GM19438 (cell line): Measurements from ENCODE around the gene TECPR2.

Source experiments
- ATAC-seq: cut with Tn5 transposase; IDR thresholded peaks from one replicate; pipeline ENCODE4 v1.9.1; 2021; ENCODE audit warnings: low read depth; ENCODE audit not compliant: unreplicated experiment

Gene TECPR2

DNA sequence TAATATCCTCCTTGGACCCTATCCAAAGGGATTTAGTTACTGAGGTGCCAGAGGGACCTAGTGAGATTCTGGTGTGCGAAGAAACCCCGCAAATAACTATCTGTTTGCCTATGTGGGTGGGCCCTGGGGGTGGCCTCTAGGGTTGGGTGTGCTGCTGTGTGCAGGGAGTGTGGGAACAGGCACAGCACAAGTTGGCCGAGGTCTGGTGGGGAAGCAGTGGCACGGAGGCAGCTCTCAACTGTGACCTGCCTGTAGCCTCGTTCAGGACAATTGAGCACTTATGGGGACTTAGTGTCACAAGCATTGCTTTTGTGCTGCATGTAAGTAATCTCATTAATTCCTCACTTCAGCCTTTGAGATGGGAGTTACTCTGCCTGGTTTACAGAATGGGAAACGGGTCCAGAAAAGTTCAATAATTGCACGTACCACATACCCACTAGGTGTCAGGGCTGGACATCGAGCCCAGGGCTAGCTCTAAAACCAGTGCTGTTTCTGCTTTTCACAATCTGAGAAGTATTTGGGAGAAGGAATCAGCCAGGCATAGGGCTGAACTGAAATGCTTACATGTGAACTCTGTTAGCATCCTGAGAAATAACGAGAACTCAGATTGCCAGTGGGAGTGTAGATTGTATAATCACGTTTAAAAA, 58.8 kb downstream of the TECPR2 start:
- ATAC-seq = no peak

DNA sequence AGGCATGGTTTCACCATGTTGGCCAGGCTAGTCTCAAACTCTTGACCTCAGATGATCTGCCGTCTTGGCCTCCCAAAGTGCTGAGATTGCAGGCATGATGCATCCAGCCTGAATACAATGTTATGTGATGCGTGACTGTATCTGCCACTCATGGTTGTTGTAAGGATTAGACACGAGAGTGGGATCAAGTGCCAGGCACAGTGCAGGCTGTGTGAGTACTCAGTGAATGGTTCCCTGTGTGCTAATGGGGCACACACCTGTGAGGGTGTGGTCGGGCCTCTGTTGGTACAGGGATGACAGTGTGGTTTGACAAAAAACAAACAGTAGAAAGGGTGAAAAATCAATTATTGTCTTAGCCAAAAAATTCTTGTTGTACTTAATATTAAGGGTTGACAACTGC, 61.8 kb downstream of the TECPR2 start:
- no peak for ATAC-seq

DNA sequence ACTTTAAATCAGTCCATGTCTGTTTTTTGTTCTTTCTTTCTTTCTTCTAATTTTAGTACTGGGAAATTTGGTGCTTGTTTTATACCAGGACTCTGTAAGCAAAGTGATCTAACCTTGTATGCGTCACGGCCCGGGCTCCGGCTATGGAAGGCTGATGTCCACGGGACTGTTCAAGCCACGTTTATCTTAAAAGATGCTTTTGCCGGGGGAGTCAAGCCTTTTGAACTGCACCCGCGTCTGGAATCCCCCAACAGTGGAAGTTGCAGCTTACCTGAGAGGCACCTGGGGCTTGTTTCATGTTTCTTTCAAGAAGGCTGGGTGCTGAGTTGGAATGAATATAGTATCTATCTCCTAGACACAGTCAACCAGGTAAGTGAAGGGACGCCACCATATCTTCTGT, 62.2 kb downstream of the TECPR2 start:
- no peak for ATAC-seq

DNA sequence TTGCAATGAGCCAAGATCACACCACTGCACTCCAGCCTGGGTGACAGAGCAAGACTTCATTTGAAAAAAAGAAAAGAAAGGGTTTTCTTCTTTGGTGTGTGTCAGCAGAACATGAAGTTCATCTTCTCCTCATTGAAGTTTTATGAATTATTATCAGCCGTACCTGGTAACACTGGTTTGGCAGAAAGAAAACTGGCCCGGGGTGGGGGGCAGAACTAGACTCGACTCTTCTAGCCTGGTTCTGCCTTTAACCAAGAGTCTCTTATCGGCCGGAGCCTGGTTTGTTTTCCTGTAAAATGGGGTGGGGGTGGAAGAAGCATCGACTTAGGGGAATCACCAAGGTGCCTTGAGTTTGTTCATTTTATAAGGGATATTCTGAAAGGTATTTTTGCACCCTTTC, 64.1 kb downstream of the TECPR2 start:
- ATAC-seq = no peak

DNA sequence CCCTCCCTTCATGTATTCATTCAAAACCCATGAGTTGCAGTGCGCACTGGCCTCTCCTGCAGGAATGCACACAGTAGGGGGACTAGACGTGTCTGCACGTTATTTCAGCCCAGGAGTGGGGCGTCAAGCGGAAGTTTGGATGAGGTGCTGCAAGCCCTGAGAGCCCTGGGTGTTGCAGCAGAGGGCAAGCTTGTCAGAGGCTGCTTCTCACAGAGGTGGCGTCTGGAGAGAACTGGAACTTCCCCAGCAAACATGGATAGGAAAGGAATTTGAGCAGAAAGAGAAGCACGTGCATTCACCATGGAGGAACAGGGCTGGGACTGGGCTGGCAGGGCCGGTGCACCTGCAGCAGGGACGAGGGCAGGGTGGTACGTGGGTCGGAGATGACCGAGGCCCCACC, 64.9 kb downstream of the TECPR2 start:
- ATAC-seq = no peak

DNA sequence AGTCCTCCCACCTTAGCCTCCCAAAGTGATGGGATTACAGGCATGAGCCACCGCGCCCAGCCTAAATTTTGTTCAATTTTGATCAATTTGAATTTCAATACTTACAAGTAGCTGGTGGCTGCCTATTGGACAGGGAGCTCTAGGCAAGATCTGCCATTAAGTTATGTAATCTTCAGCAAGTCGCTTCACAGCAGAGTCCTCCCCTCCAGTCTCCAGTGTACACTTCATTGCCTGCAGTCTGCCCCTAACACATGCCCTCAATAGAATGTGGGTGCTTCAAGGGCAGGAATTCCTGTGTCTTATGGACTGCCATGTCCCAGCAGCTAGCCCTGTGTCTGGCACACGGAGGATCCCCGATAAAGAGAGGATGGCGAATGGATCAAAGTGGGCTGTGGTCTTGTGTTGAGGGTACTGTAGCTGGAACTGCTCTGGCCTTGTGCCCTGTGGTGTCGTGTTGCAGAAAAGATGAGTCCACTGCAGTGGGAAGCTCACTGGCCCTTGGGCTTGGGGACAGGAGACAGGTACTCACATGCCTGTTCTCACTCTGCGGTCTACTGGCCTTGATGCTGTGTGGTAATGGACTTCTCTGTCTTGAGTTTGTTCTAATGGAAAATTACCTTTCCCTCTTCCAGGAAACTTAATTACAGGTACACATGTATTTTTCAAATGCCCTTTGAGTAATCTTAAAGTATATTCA, 67.6 kb downstream of the TECPR2 start:
- no peak for ATAC-seq

DNA sequence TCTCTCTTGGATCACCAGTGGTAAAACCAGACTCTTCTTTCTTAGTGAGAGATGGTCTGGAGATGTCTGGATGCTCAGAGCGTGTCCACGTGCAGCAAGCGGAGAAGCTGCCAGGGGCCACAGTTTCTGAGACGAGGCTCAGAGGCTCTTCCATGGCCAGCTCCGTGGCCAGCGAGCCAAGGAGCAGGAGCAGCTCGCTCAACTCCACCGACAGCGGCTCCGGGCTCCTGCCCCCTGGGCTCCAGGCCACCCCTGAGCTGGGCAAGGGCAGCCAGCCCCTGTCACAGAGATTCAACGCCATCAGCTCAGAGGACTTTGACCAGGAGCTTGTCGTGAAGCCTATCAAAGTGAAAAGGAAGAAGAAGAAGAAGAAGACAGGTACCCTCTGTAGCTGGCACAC, 69.0 kb downstream of the TECPR2 start:
- ATAC-seq = no peak

DNA sequence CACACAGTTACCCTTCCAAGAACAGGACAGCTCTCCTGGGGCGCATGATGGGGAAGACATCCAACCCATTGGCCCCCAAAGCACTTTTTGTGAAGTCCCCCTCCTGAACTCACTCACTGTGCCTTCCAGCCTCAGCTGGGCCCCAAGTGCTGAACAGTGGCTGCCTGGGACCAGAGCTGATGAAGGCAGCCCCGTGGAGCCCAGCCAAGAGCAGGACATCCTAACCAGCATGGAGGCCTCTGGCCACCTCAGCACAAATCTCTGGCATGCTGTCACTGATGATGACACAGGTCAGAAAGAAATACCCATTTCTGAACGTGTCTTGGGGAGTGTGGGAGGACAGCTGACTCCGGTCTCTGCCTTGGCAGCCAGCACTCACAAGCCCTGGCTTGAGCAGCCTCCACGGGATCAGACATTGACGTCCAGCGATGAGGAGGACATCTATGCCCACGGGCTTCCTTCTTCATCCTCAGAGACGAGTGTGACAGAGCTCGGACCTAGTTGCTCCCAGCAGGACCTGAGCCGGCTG, 72.0 kb downstream of the TECPR2 start:
- ATAC-seq = no peak

DNA sequence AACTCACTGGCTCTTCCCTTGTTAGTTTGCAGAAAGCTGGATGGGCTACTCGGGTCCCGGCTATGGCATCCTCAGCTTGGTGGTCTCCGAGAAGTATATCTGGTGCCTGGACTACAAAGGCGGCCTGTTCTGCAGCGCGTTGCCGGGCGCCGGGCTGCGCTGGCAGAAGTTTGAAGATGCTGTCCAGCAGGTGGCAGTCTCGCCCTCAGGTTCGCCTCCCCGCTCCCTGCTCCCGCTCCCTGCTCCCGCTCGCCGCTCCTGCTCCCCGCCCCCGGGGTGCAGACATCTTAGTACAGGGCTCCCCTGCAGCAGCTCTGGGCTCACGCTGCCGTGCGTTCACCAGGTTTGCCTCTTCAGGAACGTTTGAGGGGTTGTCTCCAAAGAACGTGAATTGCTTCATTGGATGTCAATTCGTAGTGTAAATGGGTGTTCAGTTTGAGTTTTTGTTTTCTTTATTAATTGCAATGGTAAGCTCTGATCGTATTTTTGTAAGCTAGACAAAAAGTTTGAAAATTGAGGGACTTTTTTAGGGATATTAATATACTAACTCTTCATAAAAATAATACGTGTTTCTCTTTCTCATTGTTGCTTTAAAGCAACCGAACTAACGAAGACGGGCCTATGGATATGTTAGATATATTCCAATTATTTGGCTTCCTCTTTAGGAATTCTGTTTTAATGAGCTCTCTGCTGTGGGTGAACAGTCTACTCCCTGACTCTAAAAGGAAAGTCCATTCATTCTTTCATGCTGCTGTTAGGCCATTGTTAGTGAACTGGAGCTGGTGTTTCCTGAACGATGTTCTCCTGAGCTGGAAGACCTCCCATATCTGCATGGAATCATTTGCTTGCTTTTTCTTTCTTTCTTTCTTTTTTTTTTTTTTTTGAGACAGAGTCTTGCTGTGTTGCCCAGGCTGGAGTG, 75.5 kb downstream of the TECPR2 start:
- no peak for ATAC-seq

DNA sequence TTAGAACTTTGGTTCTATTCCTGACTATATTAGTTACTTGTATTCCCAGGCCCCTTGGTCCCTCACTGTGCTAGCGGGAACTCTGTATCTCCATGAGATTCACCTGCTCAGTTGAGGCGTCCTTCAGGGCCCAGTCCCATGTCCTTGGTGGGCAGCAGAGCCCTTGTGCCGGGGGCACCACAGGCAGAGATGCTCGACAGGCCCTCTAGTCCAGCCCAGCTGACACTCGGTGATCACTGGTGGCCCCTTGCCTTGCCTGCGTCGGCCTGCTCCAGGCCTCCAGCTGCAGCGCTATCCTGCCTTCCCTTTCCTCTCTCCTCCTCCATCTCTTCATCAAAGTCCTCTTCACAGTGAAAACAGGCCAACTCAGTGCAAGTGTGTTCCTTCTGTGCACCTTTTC, 76.8 kb downstream of the TECPR2 start:
- no peak for ATAC-seq

DNA sequence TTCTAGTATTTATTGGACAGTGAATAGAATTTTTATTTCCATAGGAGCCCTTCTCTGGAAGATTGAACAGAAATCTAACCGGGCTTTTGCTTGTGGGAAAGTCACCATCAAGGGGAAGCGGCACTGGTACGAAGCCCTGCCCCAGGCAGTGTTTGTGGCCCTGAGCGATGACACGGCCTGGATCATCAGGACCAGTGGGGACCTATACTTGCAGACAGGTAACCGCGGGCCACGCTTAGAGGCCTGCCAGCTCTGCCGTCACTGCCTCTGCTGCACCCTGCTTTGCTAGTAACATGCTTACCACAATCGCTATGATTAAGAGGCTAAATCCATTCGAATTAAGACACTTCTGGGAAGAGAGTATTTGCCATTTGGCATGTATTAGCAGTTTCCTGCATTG, 77.7 kb downstream of the TECPR2 start:
- no peak for ATAC-seq

DNA sequence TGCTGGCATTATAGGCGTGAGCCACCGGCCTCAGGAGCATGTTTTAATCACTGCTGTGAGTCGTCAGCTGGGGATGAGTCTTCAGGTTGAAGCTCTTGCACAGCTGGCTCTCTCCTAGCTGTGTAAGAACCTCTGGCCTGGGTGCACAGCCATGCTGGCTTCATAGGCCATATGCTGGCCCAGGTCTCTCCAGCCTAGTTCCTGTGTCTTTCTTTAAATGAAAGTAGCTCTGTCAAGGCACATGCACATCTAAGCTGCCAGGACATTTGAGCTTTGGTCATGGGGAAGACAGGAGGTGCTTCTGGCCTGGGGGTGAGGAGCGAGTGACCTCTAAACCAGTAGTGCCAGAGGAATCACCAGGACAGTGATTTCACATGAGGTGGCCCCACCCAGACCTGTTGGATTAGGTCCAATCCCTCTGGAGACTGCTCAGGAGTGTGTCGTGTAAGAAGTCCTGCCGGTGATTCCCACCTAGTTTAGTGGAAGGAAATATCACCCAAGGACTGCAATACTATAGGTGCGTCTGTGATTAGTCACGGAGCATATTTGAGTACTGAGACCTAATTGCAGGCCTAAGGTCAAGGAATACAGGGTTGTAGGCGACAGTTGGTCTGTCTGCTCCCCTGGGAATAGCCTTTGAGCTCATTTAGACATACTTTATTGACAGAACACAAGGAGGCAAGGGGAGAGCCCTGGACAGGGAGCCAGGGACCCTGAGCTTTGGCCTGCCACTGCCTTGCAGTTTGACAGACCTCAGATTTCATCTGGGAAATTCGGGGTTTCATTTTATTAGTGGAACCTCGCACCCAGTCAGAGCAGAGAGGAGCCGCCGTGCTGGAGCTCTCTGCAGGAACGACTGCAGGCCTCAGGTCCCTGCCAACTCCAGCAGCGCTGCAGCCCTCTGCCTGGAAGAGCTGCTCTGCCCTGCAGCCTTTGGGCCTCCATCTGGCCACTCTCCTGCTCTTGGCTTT, 79.8 kb downstream of the TECPR2 start:
- no peak for ATAC-seq

DNA sequence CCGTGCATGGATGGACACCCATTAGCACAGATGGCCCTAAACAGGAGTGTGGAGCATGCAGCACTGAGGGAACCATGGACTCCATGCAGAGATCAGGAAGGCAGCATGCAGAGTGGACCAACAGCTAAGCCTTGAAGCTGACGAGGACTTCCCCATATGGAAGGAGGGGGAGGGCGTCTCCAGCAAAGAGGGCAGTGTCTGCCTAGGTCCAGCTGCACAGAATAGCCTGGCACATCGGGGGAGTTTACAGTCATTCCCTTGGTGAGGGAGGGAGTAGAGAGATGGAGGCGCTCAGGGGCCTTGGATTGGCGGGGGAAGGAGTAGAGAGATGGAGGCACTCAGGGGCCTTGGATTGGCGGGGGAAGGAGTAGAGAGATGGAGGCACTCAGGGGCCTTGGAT, 82.3 kb downstream of the TECPR2 start:
- ATAC-seq = no peak

DNA sequence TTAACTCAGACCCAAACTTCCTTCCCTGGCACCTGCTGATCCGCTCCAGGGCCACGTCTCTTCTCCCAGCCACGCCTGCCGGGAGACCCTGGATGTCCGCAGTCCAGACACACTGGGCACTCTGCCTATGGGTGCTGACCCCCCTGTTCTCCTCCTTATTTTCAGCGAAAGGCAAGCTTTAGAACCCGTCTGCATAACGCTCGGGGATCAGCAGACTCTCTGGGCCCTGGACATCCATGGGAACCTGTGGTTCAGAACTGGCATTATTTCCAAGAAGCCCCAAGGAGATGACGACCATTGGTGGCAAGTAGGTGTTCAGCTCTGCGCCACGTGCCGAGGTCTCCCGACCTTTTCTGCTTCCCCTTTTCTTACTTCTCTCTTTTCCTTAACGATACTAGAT, 82.9 kb downstream of the TECPR2 start:
- no peak for ATAC-seq

DNA sequence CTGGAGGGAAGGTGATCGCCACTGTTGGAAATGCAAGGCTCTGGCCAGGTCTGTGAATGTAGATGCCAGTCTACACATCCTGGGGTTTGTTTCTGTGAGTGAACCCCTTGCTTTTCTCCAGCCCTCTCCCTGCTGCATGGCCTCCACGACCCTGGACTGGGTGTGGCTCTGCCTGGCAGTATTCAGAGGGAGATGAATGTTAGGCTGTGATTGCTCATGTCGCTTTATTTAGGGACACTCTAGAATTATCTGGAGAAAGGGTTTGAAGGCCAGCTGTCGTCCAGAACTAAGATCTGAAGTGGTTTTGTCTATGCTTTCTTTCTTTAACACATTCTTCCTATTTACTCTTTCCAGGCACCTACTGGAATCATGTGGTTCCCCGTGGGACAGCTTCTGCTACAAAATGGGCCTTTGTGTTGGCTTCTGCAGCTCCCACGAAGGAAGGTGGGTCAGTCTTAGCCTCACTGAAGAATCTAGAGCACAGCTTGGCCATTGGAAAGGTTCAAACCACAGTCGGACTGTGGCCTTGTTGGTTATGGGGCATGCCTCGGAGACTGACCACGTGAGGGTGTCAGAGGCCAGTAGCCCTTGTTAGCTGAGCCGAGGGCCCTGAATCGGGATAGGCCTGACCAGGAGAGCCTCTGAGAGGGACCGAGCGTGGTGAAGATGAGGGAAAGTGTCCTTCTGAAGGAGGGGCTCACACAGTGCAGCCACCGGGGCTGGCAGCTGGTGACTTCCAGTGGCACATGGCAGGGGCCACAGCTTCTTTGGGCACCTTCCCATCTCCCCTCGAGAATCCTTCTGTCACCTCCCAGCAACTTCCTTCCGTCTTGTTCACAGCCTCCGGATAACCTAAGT, 87.7 kb downstream of the TECPR2 start:
- no peak for ATAC-seq

DNA sequence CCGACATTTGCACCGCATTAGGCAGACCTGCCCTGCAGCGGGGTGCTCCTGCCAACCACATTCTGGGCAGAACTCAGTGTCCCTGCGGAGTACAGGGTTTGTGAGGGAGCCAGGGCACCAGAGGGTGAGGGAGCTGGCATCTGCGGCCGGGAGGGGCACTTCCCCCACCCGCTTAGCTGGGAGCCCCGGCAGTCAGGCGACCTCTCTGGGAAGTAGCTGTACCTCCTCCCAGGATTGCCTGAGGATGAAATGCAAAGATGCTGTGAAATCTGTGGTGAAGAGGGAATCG, 88.3 kb downstream of the TECPR2 start:
- no peak for ATAC-seq

DNA sequence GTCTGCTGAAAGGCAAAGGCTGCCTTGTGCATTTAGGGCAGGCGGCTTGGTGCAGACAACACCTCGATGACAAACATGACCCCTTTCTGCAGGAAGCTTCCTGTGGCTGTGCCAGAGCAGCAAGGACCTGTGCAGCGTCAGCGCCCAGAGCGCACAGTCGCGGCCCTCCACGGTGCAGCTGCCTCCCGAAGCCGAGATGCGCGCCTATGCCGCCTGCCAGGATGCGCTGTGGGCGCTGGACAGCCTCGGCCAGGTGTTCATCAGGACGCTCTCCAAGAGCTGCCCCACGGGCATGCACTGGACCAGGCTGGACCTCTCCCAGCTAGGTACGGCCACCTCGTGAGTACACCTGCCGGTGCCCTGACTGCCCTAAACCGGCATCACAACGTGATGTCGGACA, 89.6 kb downstream of the TECPR2 start:
- no peak for ATAC-seq

DNA sequence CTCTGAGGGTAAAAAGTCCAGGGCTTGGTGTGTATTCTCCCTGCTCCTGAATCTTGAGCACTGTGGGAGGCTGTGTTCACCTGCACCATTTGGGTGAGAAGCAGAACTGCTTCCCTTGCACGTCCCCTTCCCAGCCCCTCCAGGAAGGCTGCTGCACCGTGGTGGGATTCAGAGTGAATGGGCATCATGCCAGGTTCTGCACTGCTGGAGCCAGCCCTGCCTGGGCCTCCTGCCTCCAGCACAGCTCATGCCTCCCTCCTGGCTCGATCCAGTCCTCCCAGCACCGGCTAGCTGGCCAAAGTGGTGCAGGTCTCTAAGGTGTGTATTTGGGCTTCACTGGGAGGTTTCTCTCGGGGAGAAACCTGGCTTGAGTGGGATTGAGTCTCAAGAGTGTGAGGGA, 92.0 kb downstream of the TECPR2 start:
- ATAC-seq = no peak

DNA sequence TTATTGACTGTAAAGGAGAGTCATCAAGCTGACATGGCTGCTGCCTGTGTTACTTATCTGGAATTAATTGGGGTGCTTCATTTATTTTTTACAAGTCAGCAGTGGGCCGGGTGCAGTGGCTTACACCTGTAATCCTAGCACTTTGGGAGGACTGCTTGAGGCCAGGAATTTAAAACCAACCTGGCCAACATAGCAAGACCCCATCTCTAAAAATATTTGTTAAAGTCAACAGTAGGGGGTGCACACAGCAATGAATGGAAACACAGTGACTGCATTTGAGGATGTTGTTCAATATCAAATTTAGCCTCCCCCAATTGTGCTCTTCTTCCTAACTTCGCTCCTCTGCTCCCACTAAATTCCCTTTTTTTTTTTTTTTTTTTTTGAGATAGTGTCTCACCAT, 94.8 kb downstream of the TECPR2 start:
- ATAC-seq = no peak
